ENCODE data around the gene LAMTOR5. TPM values are rescaled to one million over a fixed set of nuclear protein-coding genes. Genes with fewer than 3 reads are reported as not detected.
A peak's percentile ranks its signal among the peaks of the same experiment; 100 is the strongest.

The LAMTOR5 gene
- total RNA-seq (2014; rRNA removed; shearing (Covaris generic)) (109 and 111 TPM in 2 replicates), total RNA-seq (2022) (104 and 123 TPM in 2 replicates), Bru-seq, nascent RNA (percentile 93 among the genes with signal in this experiment), BruChase-seq, experiment 1, labeled RNA remaining after a 6-hour chase (percentile 96 among the genes with signal in this experiment), BruChase-seq, experiment 2, labeled RNA remaining after a 2-hour chase (percentile 92 among the genes with signal in this experiment)
- long read RNA-seq, transcript LAMTOR5-202 (3 exons, 1,830 nt): minor isoform, 5 of 105 reads
- long read RNA-seq, transcript LAMTOR5-206 (4 exons, 634 nt): major isoform, 91 of 105 reads
- long read RNA-seq, partial matches to known transcripts: 2 of 105 reads
- long read RNA-seq, other reads (novel, unspliced or antisense): 1 of 105 reads

DNA sequence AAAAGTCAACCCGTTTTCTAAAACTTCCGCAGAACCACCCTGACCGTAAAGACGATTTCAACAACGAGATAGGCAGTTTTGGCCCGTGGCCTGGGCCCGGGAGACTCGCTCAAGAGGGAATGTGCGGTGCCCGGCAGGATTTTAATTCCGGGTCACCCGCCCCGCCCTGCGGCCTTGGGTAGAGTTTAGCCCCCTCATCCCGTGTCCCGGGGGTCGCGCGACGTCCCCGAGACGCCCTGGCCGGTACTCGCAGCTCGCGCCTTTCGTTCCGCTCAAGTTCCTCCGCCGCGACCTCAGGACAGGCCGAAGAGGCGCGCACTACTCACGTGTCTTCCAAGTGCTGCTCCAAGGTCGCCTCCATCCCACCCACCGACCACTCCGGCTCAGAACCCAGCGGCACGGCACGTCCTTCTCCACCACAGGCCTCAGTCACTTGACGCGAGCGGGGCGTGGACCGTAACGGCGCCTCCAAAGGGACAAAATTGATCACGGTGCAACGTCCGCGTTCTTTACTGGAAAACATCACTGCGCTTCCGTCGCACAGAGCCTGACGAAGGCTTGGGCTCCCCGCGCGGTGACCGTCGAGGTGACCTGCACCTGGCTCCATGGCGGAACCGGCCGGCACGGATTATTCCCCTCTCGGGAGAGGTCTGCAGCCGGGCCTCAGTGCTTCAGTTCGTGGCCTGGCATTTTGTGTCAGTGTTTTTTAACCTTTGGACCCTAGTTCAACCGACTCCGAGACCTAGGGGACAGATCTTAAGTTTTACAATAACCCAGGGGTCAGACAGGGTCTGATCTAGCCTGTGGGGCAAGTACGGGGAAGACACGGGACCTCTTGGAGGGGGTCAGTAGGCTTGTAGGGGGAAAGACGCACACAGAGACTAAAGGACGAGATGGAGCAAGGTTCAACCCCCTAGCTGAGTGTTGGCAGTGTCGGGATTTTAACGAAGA lies at the start of gene LAMTOR5:
Gene LAMTOR5, minus strand, starts transcription at position 435 of the 951 bp plus-strand sequence. Its CDS starts 74 bp downstream, at position 361.
- no peaks in the 10 kb centered on the region for H3K9me3 ChIP-seq (ENCODE audit: low read length)
- DNase-seq (ENCODE audit: low spot score): peak; percentile 91
- CTCF ChIA-PET (ENCODE audit: unreplicated experiment): interaction anchor here (0.9 kb wide), 1 partner anchor 205 kb away, joined by 3 read pairs; no protein-coding TSS in a partner anchor
- POLR2A ChIA-PET: interaction anchor here (1.0 to 3.3 kb wide), 7 partner anchors 8 to 200 kb away, joined by 3 to 29 read pairs (median 4); partner anchors contain the start of gene RBM15
- peak within 1 kb of the TSS; percentile 85 for H2AFZ ChIP-seq (ENCODE audit: low read length)
- no peaks in the 10 kb centered on the region for H3K9me2 ChIP-seq (ENCODE audit: insufficient read depth, low read length)
- H3K4me1 ChIP-seq (ENCODE audit: insufficient read depth, low read length, poor library complexity, severe bottlenecking): peaks cover 24% of the 10 kb centered on the region
- H3K79me2 ChIP-seq (ENCODE audit: insufficient read depth, low read depth, low read length): peaks cover 34% of the 10 kb centered on the region
- peaks cover 36% of the 10 kb centered on the region for H3K36me3 ChIP-seq (ENCODE audit: insufficient read depth, low read length)
- H3K27ac ChIP-seq (ENCODE audit: low read depth, low read length, poor library complexity, severe bottlenecking): peak within 1 kb of the TSS; percentile 65
- peak within 1 kb of the TSS; percentile 80 for H3K4me3 ChIP-seq (ENCODE audit: low read depth, low read length, poor library complexity, severe bottlenecking)
- TF ChIP-seq, protein P1, sequence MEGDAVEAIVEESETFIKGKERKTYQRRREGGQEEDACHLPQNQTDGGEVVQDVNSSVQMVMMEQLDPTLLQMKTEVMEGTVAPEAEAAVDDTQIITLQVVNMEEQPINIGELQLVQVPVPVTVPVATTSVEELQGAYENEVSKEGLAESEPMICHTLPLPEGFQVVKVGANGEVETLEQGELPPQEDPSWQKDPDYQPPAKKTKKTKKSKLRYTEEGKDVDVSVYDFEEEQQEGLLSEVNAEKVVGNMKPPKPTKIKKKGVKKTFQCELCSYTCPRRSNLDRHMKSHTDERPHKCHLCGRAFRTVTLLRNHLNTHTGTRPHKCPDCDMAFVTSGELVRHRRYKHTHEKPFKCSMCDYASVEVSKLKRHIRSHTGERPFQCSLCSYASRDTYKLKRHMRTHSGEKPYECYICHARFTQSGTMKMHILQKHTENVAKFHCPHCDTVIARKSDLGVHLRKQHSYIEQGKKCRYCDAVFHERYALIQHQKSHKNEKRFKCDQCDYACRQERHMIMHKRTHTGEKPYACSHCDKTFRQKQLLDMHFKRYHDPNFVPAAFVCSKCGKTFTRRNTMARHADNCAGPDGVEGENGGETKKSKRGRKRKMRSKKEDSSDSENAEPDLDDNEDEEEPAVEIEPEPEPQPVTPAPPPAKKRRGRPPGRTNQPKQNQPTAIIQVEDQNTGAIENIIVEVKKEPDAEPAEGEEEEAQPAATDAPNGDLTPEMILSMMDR (conservative IDR thresholded peaks at IDR 0.05; ENCODE audit: low read length): 0 out of 2 replicates have a peak, but pooled peaks have one; percentile 15
- no peak for TF ChIP-seq EZH2phosphoT487 (IDR thresholded peaks at IDR 0.05; ENCODE audit: borderline replicate concordance, low read depth, low read length)
- intact Hi-C loops (cut with micrococcal nuclease; ENCODE audit: unreplicated experiment): loop anchor here (1.0 kb wide), 1 partner anchor 69 kb away; no protein-coding TSS in a partner anchor
- H3K4me2 ChIP-seq (ENCODE audit: low read length): peak within 1 kb of the TSS; percentile 77
- no peaks in the 10 kb centered on the region for H4K20me1 ChIP-seq (ENCODE audit: insufficient read depth, low read length)
- BruUV-seq (replicated peaks): TSS peak; percentile 88

DNA sequence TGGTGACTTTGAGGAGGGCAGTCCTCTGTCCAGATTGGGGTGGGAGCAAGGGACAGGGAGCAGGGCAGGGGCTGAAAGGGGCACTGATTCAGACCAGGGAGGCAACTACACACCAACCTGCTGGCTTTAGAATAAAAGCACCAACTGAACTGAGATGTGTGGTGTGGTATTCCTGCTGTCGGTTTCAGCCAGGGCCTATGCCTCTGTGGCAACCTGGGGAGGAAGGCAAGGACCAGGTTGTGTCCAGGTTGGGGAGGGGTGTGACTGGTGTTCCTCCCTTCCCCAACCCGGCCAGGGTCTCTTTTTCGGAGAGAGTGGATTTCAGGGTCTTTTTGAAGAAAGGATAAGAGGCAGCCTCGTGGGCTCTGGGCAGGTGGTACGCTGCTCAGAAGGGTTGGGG lies 49.7 kb upstream of the LAMTOR5 start:
- Histone ChIP-seq H2AFZ (ENCODE audit: low read length) (no peak overlapping the region), H3K4me3 (ENCODE audit: low read depth, low read length, poor library complexity, severe bottlenecking) (no peak overlapping the region), H3K9me3 (ENCODE audit: low read length) (no peaks in the 10 kb centered on the region), H4K20me1 (ENCODE audit: insufficient read depth, low read length) (no peaks in the 10 kb centered on the region), H3K9me2 (ENCODE audit: insufficient read depth, low read length) (no peaks in the 10 kb centered on the region), H3K36me3 (ENCODE audit: insufficient read depth, low read length) (no peaks in the 10 kb centered on the region), H3K4me1 (ENCODE audit: insufficient read depth, low read length, poor library complexity, severe bottlenecking) (peaks cover 3% of the 10 kb centered on the region), H3K4me2 (ENCODE audit: low read length) (no peak overlapping the region), H3K79me2 (ENCODE audit: insufficient read depth, low read depth, low read length) (no peaks in the 10 kb centered on the region), H3K27ac (ENCODE audit: low read depth, low read length, poor library complexity, severe bottlenecking) (no peak overlapping the region)
- BruUV-seq (replicated peaks): no TSS peak
- CTCF ChIA-PET (ENCODE audit: unreplicated experiment): no interaction called here
- POLR2A ChIA-PET: no interaction called here
- intact Hi-C loops (cut with micrococcal nuclease; ENCODE audit: unreplicated experiment): no loop called here
- DNase-seq (ENCODE audit: low spot score): no peak
- TF ChIP-seq, protein P1 (conservative IDR thresholded peaks at IDR 0.05; ENCODE audit: low read length): no peak
- TF ChIP-seq EZH2phosphoT487 (IDR thresholded peaks at IDR 0.05; ENCODE audit: borderline replicate concordance, low read depth, low read length): no peak
